ENCODE data around the gene ADAT2.
"Not testable (repeated sequence)": the region's sequence is repeated elsewhere in the genome, so short reads cannot be mapped to it uniquely, and the experiment has no call there.

DNA sequence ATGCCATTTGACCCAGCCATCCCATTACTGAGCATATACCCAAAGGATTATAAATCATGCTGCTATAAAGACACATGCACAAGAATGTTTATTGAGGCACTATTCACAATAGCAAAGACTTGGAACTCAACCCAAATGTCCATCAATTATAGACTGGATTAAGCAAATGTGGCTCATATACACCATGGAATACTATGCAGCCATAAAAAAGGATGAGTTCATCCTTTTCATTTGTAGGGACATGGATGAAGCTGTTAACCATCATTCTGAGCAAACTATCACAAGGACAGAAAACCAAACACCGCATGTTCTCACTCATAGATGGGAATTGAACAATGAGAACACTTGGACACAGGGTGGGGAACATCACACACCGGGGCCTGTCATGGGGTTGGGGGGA, 2.6 kb downstream of the ADAT2 start:
- TF ChIP-seq, protein P1, sequence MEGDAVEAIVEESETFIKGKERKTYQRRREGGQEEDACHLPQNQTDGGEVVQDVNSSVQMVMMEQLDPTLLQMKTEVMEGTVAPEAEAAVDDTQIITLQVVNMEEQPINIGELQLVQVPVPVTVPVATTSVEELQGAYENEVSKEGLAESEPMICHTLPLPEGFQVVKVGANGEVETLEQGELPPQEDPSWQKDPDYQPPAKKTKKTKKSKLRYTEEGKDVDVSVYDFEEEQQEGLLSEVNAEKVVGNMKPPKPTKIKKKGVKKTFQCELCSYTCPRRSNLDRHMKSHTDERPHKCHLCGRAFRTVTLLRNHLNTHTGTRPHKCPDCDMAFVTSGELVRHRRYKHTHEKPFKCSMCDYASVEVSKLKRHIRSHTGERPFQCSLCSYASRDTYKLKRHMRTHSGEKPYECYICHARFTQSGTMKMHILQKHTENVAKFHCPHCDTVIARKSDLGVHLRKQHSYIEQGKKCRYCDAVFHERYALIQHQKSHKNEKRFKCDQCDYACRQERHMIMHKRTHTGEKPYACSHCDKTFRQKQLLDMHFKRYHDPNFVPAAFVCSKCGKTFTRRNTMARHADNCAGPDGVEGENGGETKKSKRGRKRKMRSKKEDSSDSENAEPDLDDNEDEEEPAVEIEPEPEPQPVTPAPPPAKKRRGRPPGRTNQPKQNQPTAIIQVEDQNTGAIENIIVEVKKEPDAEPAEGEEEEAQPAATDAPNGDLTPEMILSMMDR (IDR thresholded peaks at IDR 0.05): not testable (repeated sequence)
- TF ChIP-seq EZH2 (IDR thresholded peaks at IDR 0.05; ENCODE audit: borderline replicate concordance, insufficient read depth, low read depth, low read length, poor library complexity, severe bottlenecking): not testable (repeated sequence)

Data from B cell (primary cell).